GM21367 (cell line): Measurements from ENCODE around the gene PCDHB8.
"Not testable (repeated sequence)": the region's sequence is repeated elsewhere in the genome, so short reads cannot be mapped to it uniquely, and the experiment has no call there.

Source experiments
- ATAC-seq: cut with Tn5 transposase; IDR thresholded peaks from one replicate; pipeline ENCODE4 v1.9.1; 2021; ENCODE audit not compliant: unreplicated experiment

The PCDHB8 gene

DNA sequence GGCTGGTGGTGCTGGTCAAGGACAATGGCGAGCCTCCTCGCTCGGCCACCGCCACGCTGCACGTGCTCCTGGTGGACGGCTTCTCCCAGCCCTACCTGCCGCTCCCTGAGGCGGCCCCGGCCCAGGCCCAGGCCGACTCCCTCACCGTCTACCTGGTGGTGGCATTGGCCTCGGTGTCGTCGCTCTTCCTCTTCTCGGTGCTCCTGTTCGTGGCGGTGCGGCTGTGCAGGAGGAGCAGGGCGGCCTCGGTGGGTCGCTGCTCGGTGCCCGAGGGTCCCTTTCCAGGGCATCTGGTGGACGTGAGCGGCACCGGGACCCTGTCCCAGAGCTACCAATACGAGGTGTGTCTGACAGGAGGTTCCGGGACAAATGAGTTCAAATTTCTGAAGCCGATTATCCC lies 47.8 kb downstream of the PCDHB8 start:
- not testable (repeated sequence) for ATAC-seq
